ENCODE results near the gene RGMB. TPM values are rescaled to one million over a fixed set of nuclear protein-coding genes. Genes with fewer than 3 reads are reported as not detected.

Gene RGMB
- total RNA-seq, 3 donors from 2014 or later (not counting 1 experiment from before 2014, with no cell fraction given): 0.35 to 1.5 (median 0.86) TPM

- H3K36me3 ChIP-seq (ENCODE audit: control insufficient read depth, insufficient read depth, low read length): no peaks in the 10 kb centered on the region
- H3K27ac Mint-ChIP-seq: no peak overlapping the region
- H3K27me3 ChIP-seq (ENCODE audit: control insufficient read depth, insufficient read depth, low read length): no peaks in the 10 kb centered on the region
- ATAC-seq: no peak
- H3K4me3 ChIP-seq (ENCODE audit: low read length): no peak overlapping the region
- no peak for TF ChIP-seq CTCF (IDR thresholded peaks at IDR 0.05)
- no peaks in the 10 kb centered on the region for H3K4me1 ChIP-seq (ENCODE audit: control insufficient read depth, insufficient read depth, low read length)
- DNase-seq: no peak
- no peak overlapping the region for H3K27ac ChIP-seq (ENCODE audit: low read length)
- no peaks in the 10 kb centered on the region for H3K36me3 Mint-ChIP-seq
- WGBS (ENCODE audit: insufficient coverage): 96% methylated on average over 3 of the region's 3 CpGs
- no peaks in the 10 kb centered on the region for H3K4me1 Mint-ChIP-seq
- H3K4me3 Mint-ChIP-seq: no peak overlapping the region
- peaks cover 16 to 47% of the 10 kb centered on the region in 2 donors for H3K27me3 Mint-ChIP-seq (ENCODE audit: low read depth in 2 of 2)
- intact Hi-C loops (cut with micrococcal nuclease): no loop called here
- H3K9me3 Mint-ChIP-seq: no peaks in the 10 kb centered on the region
- H3K9me3 ChIP-seq (ENCODE audit: control insufficient read depth, insufficient read depth, low read length): no peaks in the 10 kb centered on the region
These were observed 15.6 kb downstream of the RGMB start for GRCh38 chr5:98789029-98789428.

GRCh38 chr5:98791001-98791519, 17.6 kb downstream of the RGMB start:
- Histone ChIP-seq H3K36me3 (ENCODE audit: control insufficient read depth, insufficient read depth, low read length) (no peaks in the 10 kb centered on the region), H3K4me1 (ENCODE audit: control insufficient read depth, insufficient read depth, low read length) (no peaks in the 10 kb centered on the region), H3K9me3 (ENCODE audit: control insufficient read depth, insufficient read depth, low read length) (no peaks in the 10 kb centered on the region), H3K27ac (ENCODE audit: low read length) (no peak overlapping the region), H3K4me3 (ENCODE audit: low read length) (no peak overlapping the region), H3K27me3 (ENCODE audit: control insufficient read depth, insufficient read depth, low read length) (no peaks in the 10 kb centered on the region)
- H3K36me3 Mint-ChIP-seq: no peaks in the 10 kb centered on the region
- no peak for DNase-seq
- no peak for TF ChIP-seq CTCF (IDR thresholded peaks at IDR 0.05)
- no peak for ATAC-seq
- intact Hi-C loops (cut with micrococcal nuclease): no loop called here
- 92% methylated on average over 7 of the region's 7 CpGs for WGBS (ENCODE audit: insufficient coverage)
- H3K4me3 Mint-ChIP-seq: no peak overlapping the region
- no peak overlapping the region for H3K27ac Mint-ChIP-seq
- H3K4me1 Mint-ChIP-seq: no peaks in the 10 kb centered on the region
- no peaks in the 10 kb centered on the region for H3K9me3 Mint-ChIP-seq
- peaks cover 15 to 30% of the 10 kb centered on the region in 2 donors for H3K27me3 Mint-ChIP-seq (ENCODE audit: low read depth in 2 of 2)

GRCh38 chr5:98791898-98792580, 18.6 kb downstream of the RGMB start:
- H3K9me3 Mint-ChIP-seq: no peaks in the 10 kb centered on the region
- no peaks in the 10 kb centered on the region for H3K27me3 ChIP-seq (ENCODE audit: control insufficient read depth, insufficient read depth, low read length)
- no peak overlapping the region for H3K4me3 ChIP-seq (ENCODE audit: low read length)
- no peaks in the 10 kb centered on the region for H3K4me1 Mint-ChIP-seq
- DNase-seq (no peak), ATAC-seq (no peak)
- H3K36me3 Mint-ChIP-seq: no peaks in the 10 kb centered on the region
- H3K27ac Mint-ChIP-seq: no peak overlapping the region
- H3K9me3 ChIP-seq (ENCODE audit: control insufficient read depth, insufficient read depth, low read length): no peaks in the 10 kb centered on the region
- 66% methylated on average over 3 of the region's 7 CpGs for WGBS (ENCODE audit: insufficient coverage)
- H3K36me3 ChIP-seq (ENCODE audit: control insufficient read depth, insufficient read depth, low read length): no peaks in the 10 kb centered on the region
- H3K27ac ChIP-seq (ENCODE audit: low read length): no peak overlapping the region
- no peak overlapping the region for H3K4me3 Mint-ChIP-seq
- peaks cover 10 to 27% of the 10 kb centered on the region in 2 donors for H3K27me3 Mint-ChIP-seq (ENCODE audit: low read depth in 2 of 2)
- intact Hi-C loops (cut with micrococcal nuclease): no loop called here
- no peaks in the 10 kb centered on the region for H3K4me1 ChIP-seq (ENCODE audit: control insufficient read depth, insufficient read depth, low read length)
- no peak for TF ChIP-seq CTCF (IDR thresholded peaks at IDR 0.05)

GRCh38 chr5:98793223-98793622, 19.8 kb downstream of the RGMB start:
- H3K4me1 ChIP-seq (ENCODE audit: control insufficient read depth, insufficient read depth, low read length): no peaks in the 10 kb centered on the region
- Mint-ChIP-seq H3K27ac (no peak overlapping the region), H3K27me3 (ENCODE audit: low read depth in 2 of 2) (peaks cover 7 to 21% of the 10 kb centered on the region in 2 donors), H3K4me3 (no peak overlapping the region), H3K36me3 (no peaks in the 10 kb centered on the region), H3K4me1 (no peaks in the 10 kb centered on the region), H3K9me3 (no peaks in the 10 kb centered on the region)
- no peak overlapping the region for H3K4me3 ChIP-seq (ENCODE audit: low read length)
- H3K27ac ChIP-seq (ENCODE audit: low read length): no peak overlapping the region
- WGBS (ENCODE audit: insufficient coverage): 95% methylated on average over 14 of the region's 14 CpGs
- intact Hi-C loops (cut with micrococcal nuclease): no loop called here
- no peak for DNase-seq
- H3K27me3 ChIP-seq (ENCODE audit: control insufficient read depth, insufficient read depth, low read length): no peaks in the 10 kb centered on the region
- TF ChIP-seq CTCF (IDR thresholded peaks at IDR 0.05): no peak
- no peaks in the 10 kb centered on the region for H3K36me3 ChIP-seq (ENCODE audit: control insufficient read depth, insufficient read depth, low read length)
- H3K9me3 ChIP-seq (ENCODE audit: control insufficient read depth, insufficient read depth, low read length): no peaks in the 10 kb centered on the region
- no peak for ATAC-seq
